ENCODE measurements around the gene PPIC. TPM values are rescaled to one million over a fixed set of nuclear protein-coding genes. Genes with fewer than 3 reads are reported as not detected.
"Not testable (repeated sequence)": the region's sequence is repeated elsewhere in the genome, so short reads cannot be mapped to it uniquely, and the experiment has no call there.

PPIC gene
- total RNA-seq, 1 donor from 2014 or later = not detected

- intact Hi-C loops (cut with micrococcal nuclease) = no loop called here
Measured at GRCh38 chr5:123012321-123012720, 24.2 kb downstream of the PPIC start.

GRCh38 chr5:123007754-123008153, 28.8 kb downstream of the PPIC start:
- intact Hi-C loops (cut with micrococcal nuclease) = no loop called here

- intact Hi-C loops (cut with micrococcal nuclease) = no loop called here
Measured at GRCh38 chr5:123007182-123007581, 29.3 kb downstream of the PPIC start.

- intact Hi-C loops (cut with micrococcal nuclease) = loop anchor here (5.0 kb wide), 1 partner anchor 300 kb away; no protein-coding TSS in a partner anchor
Measured at GRCh38 chr5:123001808-123002207, 34.7 kb downstream of the PPIC start.

GRCh38 chr5:123000731-123001130, 35.8 kb downstream of the PPIC start:
- intact Hi-C loops (cut with micrococcal nuclease) = loop anchor here (5.0 kb wide), 1 partner anchor 298 kb away; no protein-coding TSS in a partner anchor

- intact Hi-C loops (cut with micrococcal nuclease) = loop anchor here (5.0 kb wide), 2 partner anchors 103 to 298 kb away; no protein-coding TSS in a partner anchor
Measured at GRCh38 chr5:122999947-123000563, 36.5 kb downstream of the PPIC start.

- intact Hi-C loops (cut with micrococcal nuclease) = loop anchor here (5.0 kb wide), 1 partner anchor 100 kb away; no protein-coding TSS in a partner anchor
Measured at GRCh38 chr5:122997294-122997693, 39.2 kb downstream of the PPIC start.

- intact Hi-C loops (cut with micrococcal nuclease) = loop anchor here (5.0 kb wide), 1 partner anchor 99 kb away; no protein-coding TSS in a partner anchor
Measured at GRCh38 chr5:122996091-122996490, 40.4 kb downstream of the PPIC start.

- intact Hi-C loops (cut with micrococcal nuclease) = no loop called here
Measured at GRCh38 chr5:122985954-122986721, 50.4 kb downstream of the PPIC start.

- intact Hi-C loops (cut with micrococcal nuclease) = no loop called here
Measured at GRCh38 chr5:122985006-122985700, 51.4 kb downstream of the PPIC start.

GRCh38 chr5:122984425-122984824, 52.1 kb downstream of the PPIC start:
- intact Hi-C loops (cut with micrococcal nuclease) = no loop called here

GRCh38 chr5:122982376-122982775, 54.1 kb downstream of the PPIC start:
- intact Hi-C loops (cut with micrococcal nuclease) = no loop called here

GRCh38 chr5:122981846-122982245, 54.7 kb downstream of the PPIC start:
- intact Hi-C loops (cut with micrococcal nuclease) = no loop called here

- intact Hi-C loops (cut with micrococcal nuclease) = no loop called here
Measured at GRCh38 chr5:122978644-122979297, 57.8 kb downstream of the PPIC start.

- intact Hi-C loops (cut with micrococcal nuclease) = no loop called here
Measured at GRCh38 chr5:122978068-122978467, 58.5 kb downstream of the PPIC start.

- intact Hi-C loops (cut with micrococcal nuclease) = no loop called here
Measured at GRCh38 chr5:122977319-122977718, 59.2 kb downstream of the PPIC start.

- intact Hi-C loops (cut with micrococcal nuclease) = not testable (repeated sequence)
Measured at GRCh38 chr5:122974251-122974650, 62.3 kb downstream of the PPIC start.

- intact Hi-C loops (cut with micrococcal nuclease) = not testable (repeated sequence)
Measured at GRCh38 chr5:122973759-122974158, 62.8 kb downstream of the PPIC start.
